ENCODE measurements around the gene KCNMB3.

- TF ChIP-seq CTCF (IDR thresholded peaks at IDR 0.05; ENCODE audit: borderline replicate concordance, extremely low read depth, low read length, poor library complexity, severe bottlenecking) (no peak), EZH2 (IDR thresholded peaks at IDR 0.05; ENCODE audit: borderline replicate concordance, low read depth, low read length, severe bottlenecking) (no peak)
Observed at GRCh38 chr3:179194931-179195330, 56.0 kb downstream of the KCNMB3 start.

All from DND-41 (cell line).